CD14-positive monocyte (primary cell): Measurements from ENCODE around the gene GRID1. TPM values are rescaled to one million over a fixed set of nuclear protein-coding genes. Genes with fewer than 3 reads are reported as not detected.

Experiments
- DNase-seq, 3 donors: peaks; one replicate each; pipeline ENCODE4 v3.0.0-alpha.2; 2011 to 2022
- H2AFZ ChIP-seq: 2 replicates; pipeline ENCODE4 v1.6.0; 2012; ENCODE audit warnings: mild to moderate bottlenecking, low read depth, low read length, inconsistent platforms; ENCODE audit not compliant: insufficient read depth, poor library complexity, severe bottlenecking
- H3K27ac ChIP-seq, 2 donors: 1 replicate in 1 of 2; 2 replicates in 1 of 2; pipeline ENCODE4 v1.5.1; 2012 to 2013; ENCODE audit warnings: low read length in 2 of 2, control low read depth in 1 of 2, inconsistent platforms in 1 of 2, low read depth in 1 of 2, mild to moderate bottlenecking in 1 of 2
- H3K27me3 ChIP-seq, 2 donors: one replicate each; pipeline versions ENCODE4 v1.6.0 to v1.6.1; 2011 to 2013; ENCODE audit warnings: low read length in 2 of 2; ENCODE audit not compliant: control insufficient read depth in 2 of 2, insufficient read depth in 2 of 2
- H3K36me3 ChIP-seq, 2 donors: replicated peaks in 1 of 2; 1 replicate in 1 of 2; 2 replicates in 1 of 2; pipeline versions ENCODE4 v1.5.1 to v1.6.1; 2012 to 2013; ENCODE audit warnings: low read length in 2 of 2, control low read depth in 1 of 2, inconsistent platforms in 1 of 2, mild to moderate bottlenecking in 1 of 2; ENCODE audit not compliant: insufficient read depth in 2 of 2, control insufficient read depth in 1 of 2
- H3K4me1 ChIP-seq, 2 donors: 1 replicate in 1 of 2; 2 replicates in 1 of 2; pipeline versions ENCODE4 v1.5.1 to v1.6.1; 2012 to 2013; ENCODE audit warnings: low read length in 2 of 2, control low read depth in 1 of 2, inconsistent platforms in 1 of 2, mild to moderate bottlenecking in 1 of 2, moderate library complexity in 1 of 2; ENCODE audit not compliant: insufficient read depth in 2 of 2, control insufficient read depth in 1 of 2
- H3K4me2 ChIP-seq: replicated peaks from 2 replicates; pipeline ENCODE3; 2012; ENCODE audit warnings: low read length, moderate library complexity, mild to moderate bottlenecking; ENCODE audit not compliant: poor library complexity, severe bottlenecking; ENCODE audit errors: extremely low read depth
- H3K4me3 ChIP-seq, 3 experiments: fragments of 200-600 bp in 1 of 3; sonication (generic) in 1 of 3; replicated peaks in 1 of 3; 1 replicate in 2 of 3; 2 replicates in 1 of 3; pipeline ENCODE4 v1.5.1; 2011 to 2013; ENCODE audit warnings: low read length in 3 of 3, mild to moderate bottlenecking in 3 of 3, control low read depth in 2 of 3, low read depth in 2 of 3, inconsistent platforms in 1 of 3, moderate library complexity in 1 of 3
- H3K79me2 ChIP-seq: 2 replicates; pipeline ENCODE4 v1.6.0; 2012; ENCODE audit warnings: mild to moderate bottlenecking, control low read depth, inconsistent platforms, low read length, moderate library complexity; ENCODE audit not compliant: insufficient read depth
- H3K9ac ChIP-seq: 2 replicates; pipeline ENCODE4 v1.6.0; 2017; ENCODE audit warnings: low read length, mild to moderate bottlenecking; ENCODE audit not compliant: insufficient read depth, poor library complexity, severe bottlenecking
- H3K9me3 ChIP-seq, 2 donors: replicated peaks in 1 of 2; 1 replicate in 1 of 2; 2 replicates in 1 of 2; pipeline versions ENCODE4 v1.5.1 to v1.6.1; 2012 to 2013; ENCODE audit warnings: low read length in 2 of 2, control low read depth in 1 of 2; ENCODE audit not compliant: control insufficient read depth in 1 of 2, insufficient read depth in 1 of 2
- H4K20me1 ChIP-seq: 2 replicates; pipeline ENCODE4 v1.6.0; 2012; ENCODE audit warnings: mild to moderate bottlenecking, low read length, control low read depth, moderate library complexity; ENCODE audit not compliant: insufficient read depth
- H3K27ac Mint-ChIP-seq, 7 donors: one replicate each; pipeline ENCODE4 v1.8.0; 2020; ENCODE audit warnings: mild to moderate bottlenecking in 7 of 7, mixed read lengths in 7 of 7, moderate library complexity in 6 of 7, inconsistent platforms in 2 of 7
- H3K27me3 Mint-ChIP-seq, 3 donors: one replicate each; pipeline ENCODE4 v1.8.0; 2021 to 2022; ENCODE audit warnings: low read depth in 3 of 3, mild to moderate bottlenecking in 3 of 3, mixed read lengths in 3 of 3, moderate library complexity in 3 of 3, inconsistent platforms in 1 of 3
- H3K36me3 Mint-ChIP-seq, 2 donors: one replicate each; pipeline ENCODE4 v1.8.0; 2020; ENCODE audit warnings: mixed read lengths in 2 of 2, inconsistent platforms in 1 of 2, mild to moderate bottlenecking in 1 of 2
- H3K4me1 Mint-ChIP-seq: one replicate; pipeline ENCODE4 v1.8.0; 2020; ENCODE audit warnings: mild to moderate bottlenecking, mixed read lengths
- H3K4me3 Mint-ChIP-seq, 2 donors: one replicate each; pipeline ENCODE4 v1.8.0; 2020; ENCODE audit warnings: mild to moderate bottlenecking in 2 of 2, mixed read lengths in 2 of 2, moderate library complexity in 1 of 2
- H3K9me3 Mint-ChIP-seq, 7 donors: one replicate each; pipeline ENCODE4 v1.8.0; 2020 to 2022; ENCODE audit warnings: mixed read lengths in 7 of 7, mild to moderate bottlenecking in 6 of 7, moderate library complexity in 6 of 7, inconsistent platforms in 2 of 7
- WGBS: methylation state at CpG from one replicate; pipeline ENCODE4 v1.1.5; 2013; ENCODE audit warnings: missing lambda C conversion rate; ENCODE audit not compliant: insufficient coverage; 5-methylcytosine and 5-hydroxymethylcytosine counted together
- intact Hi-C, 2 donors: fragments of 100-400 bp; cut with micrococcal nuclease; formaldehyde crosslinking; loops; one replicate each; pipeline versions ENCODE4 v1.15.0 to v1.15.1; 2023
- polyA plus RNA-seq, 3 donors: library from polyadenylated mRNA; depleted of rRNA in 1 of 3; unstranded in 2 of 3; stranded (reverse) in 1 of 3; fragments of 300-500 nt in 2 of 3; fragments of >200 nt in 1 of 3; fragmentation: Illumina TruSeq in 2 of 3; gene quantifications; 1 replicate in 2 of 3; 2 replicates in 1 of 3; pipeline ENCODE4 v1.2.3, GENCODE V29; 2012 to 2021
- TF ChIP-seq, protein P1 (sequence below): fragments of 200-600 bp; IDR thresholded peaks from one replicate; pipeline ENCODE4 v1.8.0; 2022; ENCODE audit warnings: antibody characterized with exemption, mild to moderate bottlenecking

The GRID1 gene
- polyA plus RNA-seq, 3 donors, result not detected

DNA sequence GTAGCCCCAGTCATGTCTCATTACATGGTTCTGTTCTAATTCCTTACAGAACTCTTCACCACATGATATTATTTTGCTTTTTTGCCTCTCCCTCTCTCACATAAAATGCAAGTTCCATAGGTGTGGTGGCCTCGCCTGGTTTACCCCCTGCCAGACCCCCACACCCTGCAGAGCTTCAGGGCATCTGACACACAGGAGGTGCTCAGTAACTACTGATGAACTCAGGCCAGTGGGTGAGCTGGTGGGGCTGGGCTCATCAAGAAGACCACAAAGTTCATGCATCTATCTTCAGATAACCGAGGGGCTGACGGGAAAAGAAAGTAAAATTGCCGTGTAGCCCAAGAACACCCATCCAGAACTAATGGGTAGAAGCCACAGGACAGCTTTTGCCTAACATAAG, 253.1 kb downstream of the GRID1 start:
- Histone ChIP-seq H3K4me3 (no peak overlapping the region), H3K27me3 (no peaks in the 10 kb centered on the region), H3K27ac (no peak overlapping the region), H2AFZ (no peak overlapping the region), H3K4me2 (no peak overlapping the region), H4K20me1 (no peaks in the 10 kb centered on the region), H3K36me3 (no peaks in the 10 kb centered on the region), H3K4me1 (no peaks in the 10 kb centered on the region), H3K9ac (no peak overlapping the region), H3K9me3 (no peaks in the 10 kb centered on the region), H3K79me2 (no peaks in the 10 kb centered on the region)
- TF ChIP-seq, protein P1, sequence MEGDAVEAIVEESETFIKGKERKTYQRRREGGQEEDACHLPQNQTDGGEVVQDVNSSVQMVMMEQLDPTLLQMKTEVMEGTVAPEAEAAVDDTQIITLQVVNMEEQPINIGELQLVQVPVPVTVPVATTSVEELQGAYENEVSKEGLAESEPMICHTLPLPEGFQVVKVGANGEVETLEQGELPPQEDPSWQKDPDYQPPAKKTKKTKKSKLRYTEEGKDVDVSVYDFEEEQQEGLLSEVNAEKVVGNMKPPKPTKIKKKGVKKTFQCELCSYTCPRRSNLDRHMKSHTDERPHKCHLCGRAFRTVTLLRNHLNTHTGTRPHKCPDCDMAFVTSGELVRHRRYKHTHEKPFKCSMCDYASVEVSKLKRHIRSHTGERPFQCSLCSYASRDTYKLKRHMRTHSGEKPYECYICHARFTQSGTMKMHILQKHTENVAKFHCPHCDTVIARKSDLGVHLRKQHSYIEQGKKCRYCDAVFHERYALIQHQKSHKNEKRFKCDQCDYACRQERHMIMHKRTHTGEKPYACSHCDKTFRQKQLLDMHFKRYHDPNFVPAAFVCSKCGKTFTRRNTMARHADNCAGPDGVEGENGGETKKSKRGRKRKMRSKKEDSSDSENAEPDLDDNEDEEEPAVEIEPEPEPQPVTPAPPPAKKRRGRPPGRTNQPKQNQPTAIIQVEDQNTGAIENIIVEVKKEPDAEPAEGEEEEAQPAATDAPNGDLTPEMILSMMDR, result no peak
- Mint-ChIP-seq H3K4me3 (no peak overlapping the region), H3K36me3 (no peaks in the 10 kb centered on the region), H3K4me1 (no peaks in the 10 kb centered on the region), H3K27me3 (peaks cover 0 to 1% (median 0%) of the 10 kb centered on the region in 3 donors), H3K27ac (no peak overlapping the region), H3K9me3 (no peaks in the 10 kb centered on the region)
- WGBS, result no CpG with 5 or more reads among the region's 4 CpGs
- DNase-seq, result no peak
- intact Hi-C loops, result no loop called here

DNA sequence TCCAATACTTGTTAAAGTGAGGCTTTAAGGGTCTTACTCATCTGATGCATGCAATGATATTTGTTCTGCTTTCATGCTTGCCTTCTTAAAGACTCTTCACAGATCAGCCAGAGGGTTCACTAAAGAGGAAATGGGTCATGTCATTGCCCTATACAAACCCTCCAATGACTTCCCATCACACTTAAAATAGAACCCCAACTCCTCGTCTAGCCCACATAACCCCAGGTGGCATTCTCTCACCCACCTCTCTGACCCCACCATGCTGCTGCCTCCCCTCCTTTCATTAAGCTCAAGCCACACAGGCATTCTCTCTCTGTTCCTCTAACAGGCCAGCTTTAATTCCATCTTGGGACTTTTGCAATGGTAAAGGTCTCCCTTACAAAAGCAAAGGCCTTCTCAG, 253.6 kb downstream of the GRID1 start:
- H3K9ac ChIP-seq, result no peak overlapping the region
- WGBS, result 0% methylated on average over 1 of the region's 1 CpG
- H3K79me2 ChIP-seq, result no peaks in the 10 kb centered on the region
- H3K9me3 Mint-ChIP-seq, result no peaks in the 10 kb centered on the region
- no peak overlapping the region for H3K27ac Mint-ChIP-seq
- no peak for DNase-seq
- no peak overlapping the region for H3K4me3 Mint-ChIP-seq
- H3K4me1 Mint-ChIP-seq, result no peaks in the 10 kb centered on the region
- H3K4me1 ChIP-seq, result no peaks in the 10 kb centered on the region
- H3K4me2 ChIP-seq, result no peak overlapping the region
- H3K36me3 Mint-ChIP-seq, result no peaks in the 10 kb centered on the region
- H3K27ac ChIP-seq, result no peak overlapping the region
- intact Hi-C loops, result no loop called here
- no peaks in the 10 kb centered on the region for H3K36me3 ChIP-seq
- TF ChIP-seq, protein P1, result no peak
- H3K9me3 ChIP-seq, result no peaks in the 10 kb centered on the region
- H3K27me3 ChIP-seq, result no peaks in the 10 kb centered on the region
- no peak overlapping the region for H2AFZ ChIP-seq
- no peak overlapping the region for H3K4me3 ChIP-seq
- no peaks in the 10 kb centered on the region for H4K20me1 ChIP-seq
- H3K27me3 Mint-ChIP-seq, result peaks cover 0 to 1% (median 0%) of the 10 kb centered on the region in 3 donors
